Erythroblast (primary cell): ENCODE results near the gene PSD.

Source experiments
- GATA1 ChIP-seq: IDR thresholded peaks from 2 replicates; pipeline ENCODE4 v1.6.1; 2011; ENCODE audit warnings: low read depth, mild to moderate bottlenecking, control low read depth, low read length, moderate library complexity
- POLR2A ChIP-seq: IDR thresholded peaks from 2 replicates; pipeline ENCODE4 v1.6.1; 2011; ENCODE audit warnings: mild to moderate bottlenecking, low read length

DNA sequence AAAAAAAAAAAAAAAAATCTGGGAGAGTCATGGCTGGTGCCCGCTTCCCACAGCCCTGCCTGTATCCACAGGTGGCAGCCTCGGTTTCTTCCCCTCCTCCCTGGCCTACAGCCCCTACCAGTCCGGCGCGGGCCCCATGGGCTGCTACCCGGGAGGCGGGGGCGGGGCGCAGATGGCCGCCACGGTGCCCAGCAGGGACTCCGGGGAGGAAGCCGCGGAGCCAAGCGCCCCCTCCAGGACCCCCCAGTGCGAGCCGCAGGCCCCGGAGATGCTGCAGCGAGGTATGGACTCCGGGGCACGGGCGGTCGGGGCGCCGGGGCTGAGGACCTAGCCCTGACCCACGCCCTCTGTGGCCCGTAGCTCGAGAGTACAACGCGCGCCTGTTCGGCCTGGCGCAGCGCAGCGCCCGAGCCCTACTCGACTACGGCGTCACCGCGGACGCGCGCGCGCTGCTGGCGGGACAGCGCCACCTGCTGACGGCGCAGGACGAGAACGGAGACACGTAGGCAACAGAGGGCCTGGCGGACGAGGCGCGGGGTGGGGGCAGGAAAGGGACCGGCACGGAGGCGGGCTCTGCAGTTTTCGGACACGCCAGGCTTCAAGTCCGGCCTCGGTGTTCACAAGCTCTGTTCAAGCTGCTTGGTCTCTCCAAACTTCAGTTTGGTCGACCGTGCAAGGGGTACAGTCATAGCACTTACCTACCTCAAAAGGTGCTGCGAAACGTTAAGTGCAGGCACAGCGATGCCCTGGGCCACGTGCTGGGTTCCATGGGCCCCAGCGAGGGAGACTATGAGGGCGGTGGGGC lies 19.2 kb downstream of the PSD start:
- TF ChIP-seq POLR2A = peak; percentile 5
- no peak for TF ChIP-seq GATA1
